Psoas muscle (tissue), 8 donors: Measurements from ENCODE around the gene PLEKHA6. TPM values are rescaled to one million over a fixed set of nuclear protein-coding genes. Genes with fewer than 3 reads are reported as not detected.

ENCODE experiments used
- ATAC-seq, 4 donors: fragments of 200-7000 bp; cut with Tn5 transposase; one replicate each; pipeline ENCODE4 v1.9.1; 2020; ENCODE audit warnings: moderate library complexity in 3 of 4, mild to moderate bottlenecking in 2 of 4
- DNase-seq, 2 donors: peaks; one replicate each; pipeline ENCODE4 v3.0.0-alpha.2; 2020
- H3K27ac ChIP-seq: fragments of 200-600 bp; one replicate; pipeline ENCODE4 v1.8.0; 2022
- H3K27me3 ChIP-seq, 3 donors: fragments of 200-600 bp in 1 of 3; one replicate each; pipeline versions ENCODE4 v1.6.1 to v1.8.0; 2013 to 2022; ENCODE audit warnings: low read length in 2 of 3, mild to moderate bottlenecking in 2 of 3, moderate library complexity in 1 of 3; ENCODE audit not compliant: insufficient read depth in 3 of 3
- H3K36me3 ChIP-seq, 2 donors: fragments of 200-600 bp in 1 of 2; one replicate each; pipeline versions ENCODE4 v1.6.1 to v1.8.0; 2013 to 2022; ENCODE audit warnings: low read depth in 1 of 2, mild to moderate bottlenecking in 1 of 2, moderate library complexity in 1 of 2; ENCODE audit not compliant: insufficient read depth in 1 of 2
- H3K4me1 ChIP-seq: fragments of 200-600 bp; one replicate; pipeline ENCODE4 v1.8.0; 2022
- H3K4me3 ChIP-seq: fragments of 200-600 bp; one replicate; pipeline ENCODE4 v1.8.0; 2022; ENCODE audit warnings: mild to moderate bottlenecking
- H3K9me3 ChIP-seq: fragments of 200-600 bp; one replicate; pipeline ENCODE4 v1.8.0; 2022
- WGBS, 3 donors: extraction: QIAGEN DNeasy Blood & Tissue Kit; methylation state at CpG; one replicate each; pipeline versions ENCODE4 v1.1.6 to v1.1.7; 2013; 5-methylcytosine and 5-hydroxymethylcytosine counted together
- intact Hi-C, 2 donors: fragments of 100-400 bp; cut with DNase I; formaldehyde crosslinking; loops; one replicate each; pipeline versions ENCODE4 v1.11.0 to v1.14.2; 2022
- polyA plus RNA-seq, 3 donors: library from polyadenylated mRNA; stranded (reverse); fragments of 200-250 nt; gene quantifications; one replicate each; pipeline ENCODE4 v1.2.3, GENCODE V29; 2013
- total RNA-seq, 4 donors: library from RNA; stranded (reverse); fragmentation: NEBNext Ultra II Directional in 2 of 4; extraction: Animal tissue kit (Norgen Biotek cat#: 25700) in 2 of 4; gene quantifications; one replicate each; pipeline versions ENCODE4 v1.2.1 to v1.2.4, GENCODE V29; 2021 to 2023
- TF ChIP-seq, protein P1 (sequence below): fragments of 200-600 bp; IDR thresholded peaks from one replicate; pipeline ENCODE4 v1.8.0; 2022; ENCODE audit warnings: antibody characterized with exemption
- donor health status: healthy with polysubstance abuse.
- donor health status: DM: no; HTN: no; CAD: no; lungs with moderate emphysema.
- donor health status: Bipolar disorder and iron deficiency.
- donor health status: healthy.
- donor health status: DM: yes; HTN: yes; CAD: no.
- donor health status: DM: no; HTN: no; CAD: no.
- donor health status: DM: no; HTN: no; CAD: no.
- donor health status: DM: yes; HTN: yes; CAD: no.

PLEKHA6 gene
- total and polyA plus RNA-seq, 7 donors: 0.92 to 7.1 (median 1.7) TPM

DNA sequence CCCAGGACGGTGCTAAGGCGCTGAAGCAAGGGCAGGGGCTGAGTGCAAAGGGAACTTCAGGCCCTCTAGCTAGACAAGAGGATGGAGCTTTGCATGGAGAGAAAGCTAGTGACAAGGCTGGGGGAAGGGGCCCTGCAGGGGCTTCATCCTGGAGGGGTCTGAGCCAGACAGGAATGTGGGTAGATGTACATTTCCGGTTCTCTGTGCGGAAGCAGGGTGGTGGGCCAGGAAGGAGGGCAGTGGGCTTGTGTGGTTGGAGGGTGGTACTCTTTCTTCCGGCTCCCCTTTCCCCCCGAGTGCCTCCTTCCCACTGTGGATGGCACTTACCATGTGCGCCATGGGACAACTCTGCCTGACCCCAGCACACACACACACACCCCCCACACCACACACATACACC is 165.0 kb downstream of the PLEKHA6 start:
- H3K9me3 ChIP-seq: no peaks in the 10 kb centered on the region
- TF ChIP-seq, protein P1, sequence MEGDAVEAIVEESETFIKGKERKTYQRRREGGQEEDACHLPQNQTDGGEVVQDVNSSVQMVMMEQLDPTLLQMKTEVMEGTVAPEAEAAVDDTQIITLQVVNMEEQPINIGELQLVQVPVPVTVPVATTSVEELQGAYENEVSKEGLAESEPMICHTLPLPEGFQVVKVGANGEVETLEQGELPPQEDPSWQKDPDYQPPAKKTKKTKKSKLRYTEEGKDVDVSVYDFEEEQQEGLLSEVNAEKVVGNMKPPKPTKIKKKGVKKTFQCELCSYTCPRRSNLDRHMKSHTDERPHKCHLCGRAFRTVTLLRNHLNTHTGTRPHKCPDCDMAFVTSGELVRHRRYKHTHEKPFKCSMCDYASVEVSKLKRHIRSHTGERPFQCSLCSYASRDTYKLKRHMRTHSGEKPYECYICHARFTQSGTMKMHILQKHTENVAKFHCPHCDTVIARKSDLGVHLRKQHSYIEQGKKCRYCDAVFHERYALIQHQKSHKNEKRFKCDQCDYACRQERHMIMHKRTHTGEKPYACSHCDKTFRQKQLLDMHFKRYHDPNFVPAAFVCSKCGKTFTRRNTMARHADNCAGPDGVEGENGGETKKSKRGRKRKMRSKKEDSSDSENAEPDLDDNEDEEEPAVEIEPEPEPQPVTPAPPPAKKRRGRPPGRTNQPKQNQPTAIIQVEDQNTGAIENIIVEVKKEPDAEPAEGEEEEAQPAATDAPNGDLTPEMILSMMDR: no peak
- DNase-seq (no peak), ATAC-seq (no peak)
- intact Hi-C loops: no loop called here
- H3K4me3 ChIP-seq: no peak overlapping the region
- no peak overlapping the region for H3K27ac ChIP-seq
- no peaks in the 10 kb centered on the region for H3K36me3 ChIP-seq
- 78 to 84% (median 83%) methylated on average over 5 to 7 of the region's 7 CpGs for WGBS, 3 donors
- H3K4me1 ChIP-seq: peaks cover 37% of the 10 kb centered on the region
- peaks cover 0 to 2% (median 0%) of the 10 kb centered on the region in 3 donors for H3K27me3 ChIP-seq

DNA sequence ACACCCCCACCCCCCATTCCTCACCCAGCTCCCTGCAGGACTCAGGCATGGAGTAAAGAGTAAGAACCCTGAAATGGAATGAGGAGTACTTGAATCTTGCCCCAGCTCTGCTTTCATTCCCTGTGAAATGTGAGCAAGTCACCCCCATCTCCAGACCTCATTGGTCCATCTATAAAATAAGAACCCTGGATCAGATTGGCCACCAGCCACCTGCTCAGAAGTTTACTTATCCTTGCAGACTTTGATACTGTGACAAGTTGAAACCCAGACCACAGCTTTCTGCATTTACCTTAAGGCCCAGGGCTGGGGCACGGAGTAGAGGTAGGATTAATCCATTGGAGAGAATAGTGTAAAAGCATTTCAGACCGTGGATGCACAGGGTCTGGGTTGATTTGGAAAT is 165.6 kb downstream of the PLEKHA6 start:
- peaks cover 0 to 2% (median 0%) of the 10 kb centered on the region in 3 donors for H3K27me3 ChIP-seq
- no peak overlapping the region for H3K4me3 ChIP-seq
- DNase-seq (no peak), ATAC-seq (no peak)
- no peaks in the 10 kb centered on the region for H3K36me3 ChIP-seq
- no peaks in the 10 kb centered on the region for H3K9me3 ChIP-seq
- intact Hi-C loops: no loop called here
- H3K27ac ChIP-seq: no peak overlapping the region
- H3K4me1 ChIP-seq: peaks cover 30% of the 10 kb centered on the region
- 79 to 87% (median 83%) methylated on average over 2 of the region's 2 CpGs for WGBS, 3 donors
- TF ChIP-seq, protein P1: no peak

DNA sequence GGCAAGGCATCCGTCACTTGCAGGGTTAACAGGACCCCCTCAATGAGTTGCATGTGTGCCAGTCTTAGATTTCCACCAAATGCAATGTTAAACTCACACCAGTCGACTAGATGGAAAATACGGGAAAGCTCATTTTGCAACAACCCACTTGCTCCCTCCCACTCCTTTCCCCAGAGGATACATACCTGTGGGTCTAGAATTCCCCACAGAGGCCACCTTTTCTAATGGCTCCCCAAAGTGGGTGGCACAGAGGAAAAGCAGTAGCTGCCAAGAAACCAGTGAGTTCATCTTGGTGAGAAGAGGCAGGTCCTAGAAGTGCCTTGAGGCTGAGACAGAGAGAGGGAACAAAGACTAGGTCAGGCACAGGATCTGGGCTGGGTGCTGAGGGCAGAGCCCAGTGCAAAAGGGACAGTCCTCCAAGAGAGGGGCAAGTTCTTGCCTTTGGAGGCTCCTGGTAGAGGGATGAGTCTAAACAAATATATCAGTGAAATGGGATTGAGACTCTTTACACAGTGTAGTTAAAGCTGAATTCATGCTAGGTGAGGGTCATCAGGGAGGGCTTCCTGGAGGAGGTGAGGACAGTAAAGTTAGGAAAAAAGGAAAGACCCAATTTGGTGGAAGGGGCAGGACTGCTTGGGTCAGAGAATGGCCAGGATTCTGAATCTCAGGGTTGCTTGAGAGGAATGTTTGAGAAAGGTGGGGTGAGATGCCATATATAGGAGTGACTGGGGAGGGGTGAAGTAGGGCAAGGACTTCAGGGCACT is 167.0 kb downstream of the PLEKHA6 start:
- no peaks in the 10 kb centered on the region for H3K9me3 ChIP-seq
- H3K36me3 ChIP-seq: no peaks in the 10 kb centered on the region
- ATAC-seq: no peak
- WGBS, 3 donors: 77 to 88% (median 85%) methylated on average over 3 of the region's 3 CpGs
- H3K27me3 ChIP-seq: peaks cover 0 to 3% (median 0%) of the 10 kb centered on the region in 3 donors
- no peak overlapping the region for H3K4me3 ChIP-seq
- H3K4me1 ChIP-seq: peaks cover 22% of the 10 kb centered on the region
- no peak overlapping the region for H3K27ac ChIP-seq
- intact Hi-C loops: no loop called here
- no peak for DNase-seq
- TF ChIP-seq, protein P1: no peak

DNA sequence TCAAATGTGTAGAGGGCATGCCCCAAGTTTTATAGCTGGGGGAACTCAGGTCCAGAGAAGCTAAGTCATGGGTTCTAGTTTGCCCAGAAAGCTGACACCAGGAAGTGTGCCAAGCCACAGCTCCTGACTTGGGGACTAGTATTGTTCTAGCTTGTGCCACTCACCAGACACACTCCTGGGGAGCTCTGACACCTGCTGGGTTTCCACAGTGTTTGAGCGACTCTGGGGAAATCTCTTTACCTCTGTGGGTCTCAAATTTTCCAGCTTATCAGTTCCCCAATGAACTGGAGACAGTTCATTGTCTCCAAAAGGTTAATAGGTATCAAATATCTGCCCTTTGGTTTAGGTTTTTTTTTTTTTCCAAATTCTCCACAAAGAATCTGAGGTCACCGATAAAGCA is 167.7 kb downstream of the PLEKHA6 start:
- DNase-seq: no peak
- Histone ChIP-seq H3K36me3 (no peaks in the 10 kb centered on the region), H3K27me3 (peaks cover 0 to 5% (median 3%) of the 10 kb centered on the region in 3 donors), H3K4me1 (peaks cover 20% of the 10 kb centered on the region), H3K9me3 (no peaks in the 10 kb centered on the region), H3K27ac (peak overlapping the region; percentile 30), H3K4me3 (no peak overlapping the region)
- TF ChIP-seq, protein P1: no peak
- ATAC-seq: peak in 3 of 4 donors; percentile 15 to 36 (median 19)
- 79 to 85% (median 84%) methylated on average over 2 of the region's 2 CpGs for WGBS, 3 donors
- intact Hi-C loops: no loop called here
